Duodenal mucosa (tissue), 2 donors: Measurements from ENCODE around the gene LAMA4.
A peak's percentile ranks its signal among the peaks of the same experiment; 100 is the strongest.

Source experiments
- H3K27ac ChIP-seq: one replicate; pipeline ENCODE4 v1.7.0; 2013; ENCODE audit warnings: low read depth, low read length
- H3K27me3 ChIP-seq, 2 donors: one replicate each; pipeline ENCODE4 v1.7.0; 2013; ENCODE audit warnings: low read length in 2 of 2, control low read depth in 1 of 2; ENCODE audit not compliant: insufficient read depth in 2 of 2, control insufficient read depth in 1 of 2
- H3K36me3 ChIP-seq, 2 donors: one replicate each; pipeline ENCODE4 v1.7.0; 2013; ENCODE audit warnings: low read length in 2 of 2, control low read depth in 1 of 2; ENCODE audit not compliant: insufficient read depth in 2 of 2, control insufficient read depth in 1 of 2
- H3K4me1 ChIP-seq, 2 donors: one replicate each; pipeline ENCODE4 v1.7.0; 2013; ENCODE audit warnings: low read length in 2 of 2, control low read depth in 1 of 2; ENCODE audit not compliant: insufficient read depth in 2 of 2, control insufficient read depth in 1 of 2
- H3K4me3 ChIP-seq, 2 donors: one replicate each; pipeline ENCODE4 v1.7.0; 2013; ENCODE audit warnings: low read length in 2 of 2, low read depth in 1 of 2
- H3K9ac ChIP-seq, 2 donors: one replicate each; pipeline ENCODE4 v1.7.0; 2013; ENCODE audit warnings: low read length in 2 of 2, low read depth in 1 of 2
- H3K9me3 ChIP-seq, 2 donors: one replicate each; pipeline ENCODE4 v1.7.0; 2013; ENCODE audit warnings: low read length in 2 of 2, control low read depth in 1 of 2; ENCODE audit not compliant: control insufficient read depth in 1 of 2

The LAMA4 gene, protein sequence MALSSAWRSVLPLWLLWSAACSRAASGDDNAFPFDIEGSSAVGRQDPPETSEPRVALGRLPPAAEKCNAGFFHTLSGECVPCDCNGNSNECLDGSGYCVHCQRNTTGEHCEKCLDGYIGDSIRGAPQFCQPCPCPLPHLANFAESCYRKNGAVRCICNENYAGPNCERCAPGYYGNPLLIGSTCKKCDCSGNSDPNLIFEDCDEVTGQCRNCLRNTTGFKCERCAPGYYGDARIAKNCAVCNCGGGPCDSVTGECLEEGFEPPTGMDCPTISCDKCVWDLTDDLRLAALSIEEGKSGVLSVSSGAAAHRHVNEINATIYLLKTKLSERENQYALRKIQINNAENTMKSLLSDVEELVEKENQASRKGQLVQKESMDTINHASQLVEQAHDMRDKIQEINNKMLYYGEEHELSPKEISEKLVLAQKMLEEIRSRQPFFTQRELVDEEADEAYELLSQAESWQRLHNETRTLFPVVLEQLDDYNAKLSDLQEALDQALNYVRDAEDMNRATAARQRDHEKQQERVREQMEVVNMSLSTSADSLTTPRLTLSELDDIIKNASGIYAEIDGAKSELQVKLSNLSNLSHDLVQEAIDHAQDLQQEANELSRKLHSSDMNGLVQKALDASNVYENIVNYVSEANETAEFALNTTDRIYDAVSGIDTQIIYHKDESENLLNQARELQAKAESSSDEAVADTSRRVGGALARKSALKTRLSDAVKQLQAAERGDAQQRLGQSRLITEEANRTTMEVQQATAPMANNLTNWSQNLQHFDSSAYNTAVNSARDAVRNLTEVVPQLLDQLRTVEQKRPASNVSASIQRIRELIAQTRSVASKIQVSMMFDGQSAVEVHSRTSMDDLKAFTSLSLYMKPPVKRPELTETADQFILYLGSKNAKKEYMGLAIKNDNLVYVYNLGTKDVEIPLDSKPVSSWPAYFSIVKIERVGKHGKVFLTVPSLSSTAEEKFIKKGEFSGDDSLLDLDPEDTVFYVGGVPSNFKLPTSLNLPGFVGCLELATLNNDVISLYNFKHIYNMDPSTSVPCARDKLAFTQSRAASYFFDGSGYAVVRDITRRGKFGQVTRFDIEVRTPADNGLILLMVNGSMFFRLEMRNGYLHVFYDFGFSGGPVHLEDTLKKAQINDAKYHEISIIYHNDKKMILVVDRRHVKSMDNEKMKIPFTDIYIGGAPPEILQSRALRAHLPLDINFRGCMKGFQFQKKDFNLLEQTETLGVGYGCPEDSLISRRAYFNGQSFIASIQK (N-terminal part only)

DNA sequence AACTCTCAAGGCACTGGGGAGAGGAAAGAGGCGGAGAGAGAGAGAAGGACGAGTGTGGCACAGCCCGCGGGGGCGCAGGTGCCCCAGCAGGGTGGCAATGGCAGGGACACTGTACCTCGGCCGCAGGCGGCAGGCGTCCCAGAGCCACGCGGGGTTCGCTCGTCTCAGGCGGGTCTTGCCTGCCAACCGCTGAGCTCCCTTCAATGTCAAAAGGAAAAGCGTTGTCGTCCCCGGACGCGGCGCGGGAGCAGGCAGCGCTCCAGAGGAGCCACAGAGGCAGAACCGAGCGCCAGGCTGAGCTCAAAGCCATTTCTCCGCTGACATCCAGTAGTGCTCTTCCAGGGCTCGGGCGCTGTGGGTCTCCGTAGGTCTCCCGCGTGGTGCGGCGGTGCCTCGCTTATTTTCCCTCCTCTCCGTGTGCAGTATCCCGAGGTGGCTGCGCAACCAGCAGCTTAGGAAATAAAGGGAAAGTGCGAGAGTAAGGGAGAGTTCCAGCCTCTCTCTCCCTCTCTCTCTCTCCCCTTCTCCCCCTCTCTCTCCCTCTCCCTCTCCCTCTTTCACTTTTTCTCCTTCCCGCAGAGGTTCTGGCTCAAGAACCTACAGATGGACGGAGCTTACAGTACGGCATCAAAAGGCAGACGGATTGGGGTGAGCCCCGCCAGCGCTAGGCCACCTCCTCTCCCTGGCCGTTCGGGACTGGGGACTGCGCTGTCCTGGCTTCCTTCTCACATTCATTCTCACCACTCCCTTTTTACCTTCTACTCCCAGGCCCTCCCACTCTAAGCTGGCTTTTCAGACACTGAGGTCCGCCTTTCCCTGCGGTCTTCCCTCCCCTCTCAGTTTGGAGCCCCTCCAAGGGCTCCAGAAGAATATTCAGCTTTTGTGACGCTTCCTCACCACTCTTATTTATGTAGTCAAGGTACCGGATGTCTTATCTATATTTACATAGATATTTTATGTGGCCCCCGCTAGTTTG, at the start of gene LAMA4:
TSS of gene LAMA4 (minus strand) at position 727 of the 976 bp plus-strand sequence. CDS start at position 310, 417 bp downstream.
- H3K27me3 ChIP-seq: peaks cover 17 to 27% of the 10 kb centered on the region in 2 donors
- H3K9me3 ChIP-seq: no peaks in the 10 kb centered on the region
- peak within 1 kb of the TSS; percentile 48 to 50 for H3K9ac ChIP-seq
- H3K4me1 ChIP-seq: no peaks in the 10 kb centered on the region
- peak within 1 kb of the TSS; percentile 78 for H3K27ac ChIP-seq
- no peaks in the 10 kb centered on the region for H3K36me3 ChIP-seq
- H3K4me3 ChIP-seq: peak within 1 kb of the TSS; percentile 55 to 72

DNA sequence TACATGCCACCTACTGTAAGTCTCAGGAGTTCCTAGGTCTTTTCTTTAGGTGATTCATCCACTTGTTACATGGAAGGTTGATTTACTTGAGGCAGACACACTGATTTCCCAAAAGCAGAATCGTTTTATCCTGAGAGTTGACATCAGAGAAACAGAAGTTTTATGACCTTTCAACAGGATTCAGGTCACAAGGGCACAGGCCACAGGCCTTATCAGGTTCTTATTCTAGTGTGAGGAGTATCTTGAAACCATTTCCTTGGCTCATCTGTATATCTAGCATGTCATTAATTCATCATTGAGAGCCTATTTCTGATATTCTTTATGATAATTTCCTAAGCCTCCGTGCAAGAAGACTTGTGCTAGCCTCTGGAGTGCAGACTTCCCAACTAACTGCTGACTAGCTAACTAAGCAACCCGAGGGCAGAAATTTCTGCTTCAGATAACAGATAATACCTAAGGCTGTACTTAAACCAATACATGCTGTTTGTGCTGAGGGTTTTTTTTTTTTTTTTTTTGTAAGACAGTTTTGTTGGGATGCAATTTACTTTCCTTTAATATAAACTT, 47.9 kb upstream of the LAMA4 start:
- Histone ChIP-seq H3K9ac (no peak overlapping the region), H3K4me3 (no peak overlapping the region), H3K27ac (no peak overlapping the region), H3K27me3 (no peaks in the 10 kb centered on the region), H3K4me1 (no peaks in the 10 kb centered on the region), H3K9me3 (no peaks in the 10 kb centered on the region), H3K36me3 (no peaks in the 10 kb centered on the region)

DNA sequence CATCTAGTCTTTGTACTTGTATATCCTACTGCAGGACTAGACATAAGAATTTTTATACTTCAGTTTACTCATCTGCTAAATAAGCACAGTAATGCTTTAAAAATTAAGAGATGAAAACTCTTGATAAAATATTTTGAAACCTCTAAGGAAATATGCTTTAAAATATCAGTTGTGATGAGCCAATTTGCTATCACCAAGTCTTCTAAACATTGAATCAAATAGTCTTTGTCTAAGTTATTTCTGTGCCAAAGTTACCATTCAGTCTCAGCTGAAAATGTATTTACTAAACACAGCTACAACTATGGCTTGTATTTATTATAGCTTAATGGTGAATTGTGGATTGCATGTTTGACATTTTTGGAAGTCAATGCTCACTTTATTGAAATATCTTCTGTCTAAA, 46.5 kb upstream of the LAMA4 start:
- Histone ChIP-seq H3K9ac (no peak overlapping the region), H3K36me3 (no peaks in the 10 kb centered on the region), H3K4me3 (no peak overlapping the region), H3K27ac (no peak overlapping the region), H3K27me3 (no peaks in the 10 kb centered on the region), H3K9me3 (no peaks in the 10 kb centered on the region), H3K4me1 (no peaks in the 10 kb centered on the region)

DNA sequence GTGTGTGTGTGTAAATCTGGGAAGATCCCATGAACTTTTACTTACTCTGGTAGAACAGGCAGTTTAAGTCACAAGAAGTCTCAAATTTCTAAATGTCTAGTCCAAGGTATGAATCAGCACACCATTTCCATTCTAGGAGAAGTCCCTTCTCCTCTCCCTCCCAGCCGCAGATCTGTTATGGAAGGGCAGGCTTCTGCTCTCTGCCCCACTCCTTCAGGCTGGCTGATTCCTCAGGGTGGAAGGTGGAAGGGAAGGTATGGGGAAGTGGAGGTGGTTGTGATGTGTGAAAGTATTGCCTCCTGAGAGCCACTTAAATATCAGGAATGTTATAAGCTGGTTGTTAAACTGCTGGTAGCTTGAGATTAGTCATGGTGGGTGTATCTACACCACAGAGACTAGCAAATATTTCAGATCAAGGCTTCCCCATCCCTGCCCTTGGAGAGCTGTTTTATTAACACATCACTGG, 44.5 kb upstream of the LAMA4 start:
- Histone ChIP-seq H3K9me3 (no peaks in the 10 kb centered on the region), H3K27me3 (no peaks in the 10 kb centered on the region), H3K9ac (no peak overlapping the region), H3K36me3 (no peaks in the 10 kb centered on the region), H3K4me3 (no peak overlapping the region), H3K27ac (no peak overlapping the region), H3K4me1 (no peaks in the 10 kb centered on the region)

DNA sequence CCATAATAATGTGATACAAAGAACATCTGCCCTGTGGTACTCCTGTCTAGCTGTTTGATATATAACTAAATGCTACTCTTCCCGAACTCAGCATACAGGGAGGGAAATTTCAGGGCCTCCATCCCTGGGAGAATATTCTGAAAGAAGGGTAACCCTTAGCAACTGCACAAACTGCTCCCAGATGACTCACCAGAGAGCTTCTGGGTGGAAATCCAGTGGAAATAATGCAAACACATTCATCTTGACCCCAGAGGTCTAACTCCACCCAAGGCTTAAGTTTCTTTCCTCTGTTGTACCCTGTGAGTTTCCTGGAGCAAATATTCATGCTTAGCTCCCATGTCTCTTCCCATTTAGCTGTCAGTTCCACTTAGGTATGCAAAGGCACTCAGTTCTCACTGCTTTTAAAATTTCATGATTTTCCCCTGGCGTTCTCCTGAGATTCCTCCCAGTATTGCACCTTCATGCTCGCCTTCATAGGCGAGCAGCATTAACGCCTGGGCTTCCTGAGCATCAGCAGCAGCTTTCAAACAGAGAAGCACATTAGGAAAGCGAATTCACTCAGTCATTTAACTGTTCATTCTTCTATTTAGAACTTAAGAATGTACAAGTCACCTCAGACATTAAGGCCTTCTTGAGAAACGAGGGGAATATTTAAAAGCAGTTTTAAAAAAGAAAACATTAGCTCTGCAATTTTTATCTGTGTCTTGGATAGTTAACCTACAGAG, 43.8 kb upstream of the LAMA4 start:
- no peaks in the 10 kb centered on the region for H3K36me3 ChIP-seq
- no peak overlapping the region for H3K9ac ChIP-seq
- H3K27ac ChIP-seq: peak overlapping the region; percentile 25
- no peaks in the 10 kb centered on the region for H3K27me3 ChIP-seq
- no peak overlapping the region for H3K4me3 ChIP-seq
- no peaks in the 10 kb centered on the region for H3K9me3 ChIP-seq
- H3K4me1 ChIP-seq: no peaks in the 10 kb centered on the region

DNA sequence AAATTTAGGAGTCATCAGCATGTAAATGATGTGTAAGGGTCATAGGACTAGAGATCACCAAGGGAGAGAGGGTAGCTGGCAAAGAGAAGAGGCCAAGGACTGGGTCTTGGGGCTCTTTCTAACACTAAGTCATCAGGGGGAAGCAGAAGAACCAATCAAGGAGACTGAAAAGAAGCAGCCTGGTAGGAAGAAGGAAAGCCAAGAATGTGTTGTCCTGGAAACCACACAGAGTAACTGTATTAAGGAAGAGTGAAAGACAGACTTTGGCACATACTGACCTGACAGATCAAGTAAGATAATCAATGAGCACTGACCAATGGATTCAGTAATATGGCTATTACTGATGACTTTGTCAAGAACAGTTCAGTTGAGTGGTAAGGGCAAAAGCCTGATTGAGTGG, 42.3 kb upstream of the LAMA4 start:
- Histone ChIP-seq H3K27me3 (no peaks in the 10 kb centered on the region), H3K9ac (no peak overlapping the region), H3K4me1 (no peaks in the 10 kb centered on the region), H3K27ac (no peak overlapping the region), H3K9me3 (no peaks in the 10 kb centered on the region), H3K4me3 (no peak overlapping the region), H3K36me3 (no peaks in the 10 kb centered on the region)

DNA sequence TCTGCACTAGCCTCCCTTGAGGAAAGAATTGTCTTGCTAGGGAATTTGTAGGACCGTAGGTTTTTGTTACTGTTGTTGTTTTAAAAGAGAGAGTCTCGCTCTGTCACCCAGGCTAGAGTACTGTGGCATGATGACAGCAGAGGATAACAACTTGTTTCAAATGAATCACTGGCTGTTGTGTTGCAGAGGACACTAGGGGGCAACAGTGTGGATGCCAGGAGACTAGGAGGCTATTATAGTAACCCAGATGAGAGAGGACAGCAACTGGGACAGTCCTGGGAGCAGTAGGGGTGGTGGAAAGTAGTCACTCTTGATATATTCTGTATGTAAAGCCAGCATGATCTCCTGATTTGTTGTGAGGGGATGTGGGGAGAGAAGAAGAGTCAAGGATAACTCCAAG, 41.8 kb upstream of the LAMA4 start:
- Histone ChIP-seq H3K4me3 (no peak overlapping the region), H3K9me3 (no peaks in the 10 kb centered on the region), H3K4me1 (no peaks in the 10 kb centered on the region), H3K27ac (no peak overlapping the region), H3K9ac (no peak overlapping the region), H3K36me3 (no peaks in the 10 kb centered on the region), H3K27me3 (no peaks in the 10 kb centered on the region)

DNA sequence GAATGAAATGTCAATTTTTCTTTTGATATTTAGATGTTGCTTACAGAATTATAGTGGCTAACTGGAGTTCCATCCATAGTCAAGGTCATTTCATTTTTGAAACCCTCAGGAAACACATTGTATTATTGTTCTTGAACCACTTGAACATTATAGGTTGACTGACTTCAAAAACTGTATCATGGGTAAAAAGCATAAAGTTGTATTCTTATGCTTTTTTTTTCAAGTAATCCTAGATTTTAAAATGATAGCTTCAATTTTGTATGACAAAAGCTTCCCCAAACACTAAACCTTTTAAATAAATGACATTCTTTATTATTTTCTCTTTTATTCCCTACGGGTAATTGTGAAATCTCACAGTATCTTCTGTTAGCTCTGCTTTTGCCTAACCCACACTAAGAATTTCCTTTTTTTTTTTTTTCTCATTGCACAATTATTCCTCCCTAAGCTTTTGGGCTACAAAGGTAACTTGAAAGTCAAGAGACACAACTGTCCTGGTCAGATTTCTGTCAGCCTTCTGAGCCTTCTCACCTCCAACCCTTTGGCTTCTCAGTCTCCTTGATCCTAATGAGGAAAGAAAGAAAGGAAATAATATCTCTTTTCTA, 36.9 kb upstream of the LAMA4 start:
- no peak overlapping the region for H3K9ac ChIP-seq
- H3K27me3 ChIP-seq: no peaks in the 10 kb centered on the region
- H3K9me3 ChIP-seq: no peaks in the 10 kb centered on the region
- no peak overlapping the region for H3K4me3 ChIP-seq
- no peaks in the 10 kb centered on the region for H3K36me3 ChIP-seq
- H3K4me1 ChIP-seq: no peaks in the 10 kb centered on the region
- H3K27ac ChIP-seq: no peak overlapping the region
